GM12878 (cell line): Measurements from ENCODE around the gene SLIT2. TPM values are rescaled to one million over a fixed set of nuclear protein-coding genes. Genes with fewer than 3 reads are reported as not detected.

Experiments used
- ATAC-seq: fragments of 200-7000 bp; cut with Tn5 transposase; 3 replicates; pipeline ENCODE4 v1.9.1; 2020; ENCODE audit warnings: mild to moderate bottlenecking, moderate library complexity
- BruUV-seq: library from RNA; stranded (reverse); fragments of 400-500 nt; replicated peaks from 2 replicates; lab custom pipeline; 2021; lab: Mats Ljungman, UMichigan
- CTCF ChIA-PET: fragments of 300-600 bp; sonication (Branson Sonifier 250); formaldehyde crosslinking; extraction: SDS; loops from one replicate; lab custom pipeline; 2021; ENCODE audit warnings: inconsistent platforms; lab: Yijun Ruan, JAX
- POLR2A ChIA-PET: fragments of 350-600 bp; formaldehyde crosslinking; extraction: SDS; loops from one replicate; lab custom pipeline; 2021; ENCODE audit warnings: inconsistent platforms; lab: Charles Lee
- RAD21 ChIA-PET: fragments of 300-600 bp; sonication (Branson Sonifier 250); formaldehyde crosslinking; loops from one replicate; lab custom pipeline; 2023; ENCODE audit warnings: antibody characterized with exemption; ENCODE audit not compliant: unreplicated experiment; lab: Charles Lee
- SMC1A ChIA-PET: fragments of 300-600 bp; sonication (Branson Sonifier 250); formaldehyde crosslinking; loops from one replicate; lab custom pipeline; 2023; ENCODE audit not compliant: unreplicated experiment, uncharacterized antibody; lab: Charles Lee
- DNase-seq: peaks from one replicate; pipeline ENCODE4 v3.0.0-alpha.2; 2011; ENCODE audit warnings: low read depth, low spot score
- FAIRE-seq: peaks from 3 replicates; lab custom pipeline; 2011; peaks lifted over from hg19 to GRCh38; lab: Jason Lieb, UNC
- H2AFZ ChIP-seq: 2 replicates; pipeline ENCODE4 v1.6.0; 2011; ENCODE audit warnings: low read depth, low read length, control low read depth; ENCODE audit not compliant: control insufficient read depth
- H3K27ac ChIP-seq: 2 replicates; pipeline ENCODE4 v1.5.1; 2011; ENCODE audit warnings: control low read depth; ENCODE audit not compliant: control insufficient read depth, insufficient read depth
- H3K27me3 ChIP-seq, 2 experiments: replicated peaks in 1 of 2; 2 replicates each; pipeline versions ENCODE4 v1.6.0 to v1.6.1; 2011; ENCODE audit warnings: low read length in 1 of 2; ENCODE audit not compliant: control insufficient read depth in 2 of 2, insufficient read depth in 2 of 2
- H3K36me3 ChIP-seq, 2 experiments: 2 replicates each; pipeline ENCODE4 v1.5.1; 2011; ENCODE audit warnings: low read length in 1 of 2; ENCODE audit not compliant: control insufficient read depth in 2 of 2, insufficient read depth in 2 of 2
- H3K4me1 ChIP-seq: 2 replicates; pipeline ENCODE4 v1.6.1; 2011; ENCODE audit warnings: mild to moderate bottlenecking, low read length, moderate library complexity, mixed read lengths; ENCODE audit not compliant: control insufficient read depth, insufficient read depth
- H3K4me2 ChIP-seq: 2 replicates; pipeline ENCODE4 v1.6.0; 2011; ENCODE audit warnings: control low read depth; ENCODE audit not compliant: control insufficient read depth, insufficient read depth
- H3K4me3 ChIP-seq: fragments of 200-600 bp; sonication (generic); 2 replicates; pipeline ENCODE4 v1.5.1; 2016
- H3K79me2 ChIP-seq: 2 replicates; pipeline ENCODE4 v1.6.0; 2011; ENCODE audit warnings: low read length; ENCODE audit not compliant: control insufficient read depth, insufficient read depth
- H3K9ac ChIP-seq: 2 replicates; pipeline ENCODE4 v1.8.0; 2011; ENCODE audit warnings: low read length, control low read depth, mixed read lengths; ENCODE audit not compliant: control insufficient read depth, insufficient read depth
- H3K9me3 ChIP-seq: replicated peaks from 3 replicates; pipeline ENCODE4 v1.5.1; 2011; ENCODE audit warnings: mild to moderate bottlenecking, low read length; ENCODE audit not compliant: control insufficient read depth, insufficient read depth
- H4K20me1 ChIP-seq: 2 replicates; pipeline ENCODE4 v1.6.0; 2011; ENCODE audit not compliant: control insufficient read depth, insufficient read depth
- NFYB ChIP-seq: IDR thresholded peaks from 2 replicates; pipeline ENCODE4 v1.6.1; 2011; ENCODE audit warnings: low read depth, mild to moderate bottlenecking, low read length, improper control_type of control experiment, moderate library complexity; ENCODE audit not compliant: insufficient read depth
- PAX5 ChIP-seq: IDR thresholded peaks from 2 replicates; pipeline ENCODE4 v1.6.1; 2011; ENCODE audit warnings: low read depth, low read length, borderline replicate concordance
- SMAD5 ChIP-seq: IDR thresholded peaks from 2 replicates; pipeline ENCODE4 v1.6.1; 2016; ENCODE audit warnings: antibody characterized with exemption, low read depth
- SMARCA5 ChIP-seq: fragments of 450-650 bp; IDR thresholded peaks from 2 replicates; pipeline ENCODE4 v1.6.1; 2017; ENCODE audit warnings: mild to moderate bottlenecking
- SP1 ChIP-seq: IDR thresholded peaks from one replicate; pipeline ENCODE4 v1.6.1; 2011; ENCODE audit warnings: low read depth, low read length
- ZBTB33 ChIP-seq: fragments of 450-650 bp; IDR thresholded peaks from 2 replicates; pipeline ENCODE4 v1.6.1; 2017; ENCODE audit warnings: mild to moderate bottlenecking
- ZNF207 ChIP-seq: fragments of 450-650 bp; IDR thresholded peaks from 2 replicates; pipeline ENCODE4 v1.6.1; 2014; ENCODE audit warnings: antibody characterized with exemption, mild to moderate bottlenecking, borderline replicate concordance
- WGBS: methylation state at CpG from one replicate; pipeline ENCODE4 v1.1.6; 2016; ENCODE audit warnings: low lambda C conversion rate; ENCODE audit not compliant: insufficient replicate concordance, insufficient coverage; ENCODE audit errors: missing lambda C conversion rate; 5-methylcytosine and 5-hydroxymethylcytosine counted together
- in situ Hi-C: fragments of 300-500 bp; cut with MboI; formaldehyde crosslinking; loops from 9 replicates; pipeline ENCODE4 v1.14.3; 2018; ENCODE audit warnings: mixed read lengths
- intact Hi-C: fragments of 100-400 bp; cut with micrococcal nuclease; formaldehyde crosslinking; loops from one replicate; pipeline ENCODE4 v1.14.2; 2022; ENCODE audit not compliant: unreplicated experiment
- polyA plus RNA-seq, 11 experiments: library from polyadenylated mRNA; depleted of rRNA in 4 of 11; unstranded in 6 of 11; stranded (reverse) in 5 of 11; fragments of >200 nt; fragmentation: Nextera tagmentation in 4 of 11; fragmentation: Illumina TruSeq in 1 of 11; extraction: Ambion mirVana in 4 of 11; extraction: Trizol in 1 of 11; gene quantifications; 1 replicate in 1 of 11; 2 replicates in 10 of 11; pipeline versions ENCODE4 v1.2.1 to v1.2.3, GENCODE V29; 2011 to 2016; ENCODE audit warnings: inconsistent platforms in 2 of 11, missing spikeins in 2 of 11, low read depth in 1 of 11
- total RNA-seq, 4 experiments: library from RNA; depleted of rRNA in 3 of 4; stranded (reverse); fragments of >200 nt in 3 of 4; fragmentation: Illumina TruSeq in 1 of 4; extraction: Trizol in 1 of 4; gene quantifications; 2 replicates each; pipeline versions ENCODE4 v1.2.1 to v1.2.3, GENCODE V29; 2013 to 2021

The SLIT2 gene
- total and polyA plus RNA-seq, 10 of the 15 experiments (the other 5 are each of a cell fraction or from before 2014, with no cell fraction given) = 0.01 to 0.05 TPM; not detected in 8

GRCh38 chr4:20276848-20277247 is 25.1 kb downstream of the SLIT2 start:
- Histone ChIP-seq H3K27ac (no peak overlapping the region), H4K20me1 (no peaks in the 10 kb centered on the region), H3K79me2 (no peaks in the 10 kb centered on the region), H3K27me3 (no peaks in the 10 kb centered on the region), H3K4me3 (no peak overlapping the region), H3K4me1 (no peaks in the 10 kb centered on the region), H3K9me3 (no peaks in the 10 kb centered on the region), H2AFZ (no peak overlapping the region), H3K4me2 (no peak overlapping the region), H3K9ac (no peak overlapping the region), H3K36me3 (no peaks in the 10 kb centered on the region)
- RAD21 ChIA-PET = no interaction called here
- 35% methylated on average over 5 of the region's 5 CpGs for WGBS
- no peak for DNase-seq
- no peak for ATAC-seq
- no peak for TF ChIP-seq NFYB
- TF ChIP-seq ZNF207 = no peak
- TF ChIP-seq SP1 = no peak
- TF ChIP-seq PAX5 = no peak
- TF ChIP-seq ZBTB33 = no peak
- no peak for TF ChIP-seq SMAD5
- TF ChIP-seq SMARCA5 = no peak
- no peak for FAIRE-seq
- CTCF ChIA-PET = no interaction called here
- POLR2A ChIA-PET = no interaction called here
- SMC1A ChIA-PET = no interaction called here
- intact Hi-C loops (no loop called here), in situ Hi-C loops (no loop called here)
- no TSS peak for BruUV-seq
